Neural progenitor cell (in vitro differentiated cells): ENCODE measurements around the gene RSPO1.

Experiments
- EZH2 ChIP-seq: fragments of 200-600 bp; sonication (generic); IDR thresholded peaks from 2 replicates; pipeline ENCODE4 v1.6.1; 2017; ENCODE audit warnings: antibody characterized with exemption, mild to moderate bottlenecking, moderate library complexity
- TF ChIP-seq, protein P1 (sequence below): fragments of 200-600 bp; sonication (generic); IDR thresholded peaks from 2 replicates; pipeline ENCODE4 v1.5.1; 2017; ENCODE audit warnings: antibody characterized with exemption, mild to moderate bottlenecking

DNA sequence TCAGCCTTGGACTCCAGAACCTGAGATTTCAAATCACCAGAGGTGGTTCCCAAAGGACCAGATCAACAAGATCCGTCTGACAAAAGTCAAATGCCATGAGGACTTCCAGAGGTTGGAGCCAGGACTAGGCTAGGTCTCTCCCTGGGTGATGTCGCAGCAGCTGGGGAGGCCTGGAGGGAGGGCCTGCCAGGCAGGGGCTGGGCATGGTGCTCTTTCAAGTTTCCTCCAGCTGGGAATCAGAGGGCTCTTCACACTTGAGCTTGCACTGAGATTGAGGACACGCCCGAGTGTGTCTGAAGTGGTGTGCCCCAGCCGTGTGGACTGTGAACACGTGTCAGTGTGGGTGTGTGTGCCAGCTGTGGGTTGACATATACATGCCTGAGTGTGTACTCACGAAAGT lies 21.3 kb upstream of the RSPO1 start:
- TF ChIP-seq EZH2 = no peak
- TF ChIP-seq, protein P1, sequence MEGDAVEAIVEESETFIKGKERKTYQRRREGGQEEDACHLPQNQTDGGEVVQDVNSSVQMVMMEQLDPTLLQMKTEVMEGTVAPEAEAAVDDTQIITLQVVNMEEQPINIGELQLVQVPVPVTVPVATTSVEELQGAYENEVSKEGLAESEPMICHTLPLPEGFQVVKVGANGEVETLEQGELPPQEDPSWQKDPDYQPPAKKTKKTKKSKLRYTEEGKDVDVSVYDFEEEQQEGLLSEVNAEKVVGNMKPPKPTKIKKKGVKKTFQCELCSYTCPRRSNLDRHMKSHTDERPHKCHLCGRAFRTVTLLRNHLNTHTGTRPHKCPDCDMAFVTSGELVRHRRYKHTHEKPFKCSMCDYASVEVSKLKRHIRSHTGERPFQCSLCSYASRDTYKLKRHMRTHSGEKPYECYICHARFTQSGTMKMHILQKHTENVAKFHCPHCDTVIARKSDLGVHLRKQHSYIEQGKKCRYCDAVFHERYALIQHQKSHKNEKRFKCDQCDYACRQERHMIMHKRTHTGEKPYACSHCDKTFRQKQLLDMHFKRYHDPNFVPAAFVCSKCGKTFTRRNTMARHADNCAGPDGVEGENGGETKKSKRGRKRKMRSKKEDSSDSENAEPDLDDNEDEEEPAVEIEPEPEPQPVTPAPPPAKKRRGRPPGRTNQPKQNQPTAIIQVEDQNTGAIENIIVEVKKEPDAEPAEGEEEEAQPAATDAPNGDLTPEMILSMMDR = no peak
